NCI-H2227 treated with DMSO at 0.1 percent for 48 hours (cell line): ENCODE data around the gene IP6K3.
A peak's percentile ranks its signal among the peaks of the same experiment; 100 is the strongest.

Source experiments
- DNase-seq: peaks from one replicate; lab custom pipeline; 2025; lab: John Stamatoyannopoulos, UW

IP6K3 gene

GRCh38 chr6:33759887-33760629 is 13.4 kb upstream of the IP6K3 start:
- DNase-seq = no peak

- DNase-seq = no peak
These were observed 12.1 kb upstream of the IP6K3 start for GRCh38 chr6:33758815-33759216.

DNA sequence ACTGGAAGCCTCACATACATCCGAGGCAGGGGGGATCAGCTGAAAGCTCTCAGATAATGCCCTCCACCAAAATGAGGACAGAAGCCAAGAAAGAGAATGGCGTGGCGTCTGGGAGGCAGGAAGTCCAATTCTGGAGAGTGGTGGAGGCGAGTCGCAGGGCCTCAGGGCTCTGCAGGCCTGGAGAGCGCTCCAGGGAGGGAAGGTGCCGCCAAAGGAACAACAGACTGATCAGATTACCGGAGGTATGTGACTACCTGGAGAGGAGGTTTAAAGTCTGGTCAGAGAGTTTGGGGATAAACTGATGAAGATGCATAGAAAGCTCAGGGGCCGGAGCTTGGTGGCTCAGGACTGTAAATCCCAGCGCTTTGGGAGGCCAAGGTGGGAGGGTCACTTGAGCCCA is 11.2 kb upstream of the IP6K3 start:
- no peak for DNase-seq

GRCh38 chr6:33757113-33757512 is 10.4 kb upstream of the IP6K3 start:
- no peak for DNase-seq

- DNase-seq = no peak
These were observed 9.7 kb upstream of the IP6K3 start for GRCh38 chr6:33756211-33756954.

- no peak for DNase-seq
These were observed 8.6 kb upstream of the IP6K3 start for GRCh38 chr6:33755070-33755869.

GRCh38 chr6:33754222-33754621 is 7.5 kb upstream of the IP6K3 start:
- peak; percentile 46 for DNase-seq

DNA sequence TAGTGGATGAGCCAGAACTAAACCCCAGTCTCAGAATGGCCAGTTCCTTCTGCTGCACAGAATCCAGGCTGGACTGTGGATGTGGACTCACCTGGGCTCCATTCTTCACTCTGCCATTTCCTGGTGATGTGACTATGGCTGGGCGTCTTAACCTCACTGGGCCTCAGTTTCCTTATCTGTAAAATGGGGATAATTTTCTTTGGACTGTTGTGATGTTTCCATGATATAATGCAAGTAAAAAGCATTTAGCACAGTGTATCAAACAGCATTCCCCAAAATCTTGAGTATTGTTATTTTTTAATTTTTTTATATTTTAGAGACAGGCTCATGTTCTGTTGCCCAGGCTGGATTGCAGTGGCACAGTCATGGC is 5.9 kb upstream of the IP6K3 start:
- no peak for DNase-seq

DNA sequence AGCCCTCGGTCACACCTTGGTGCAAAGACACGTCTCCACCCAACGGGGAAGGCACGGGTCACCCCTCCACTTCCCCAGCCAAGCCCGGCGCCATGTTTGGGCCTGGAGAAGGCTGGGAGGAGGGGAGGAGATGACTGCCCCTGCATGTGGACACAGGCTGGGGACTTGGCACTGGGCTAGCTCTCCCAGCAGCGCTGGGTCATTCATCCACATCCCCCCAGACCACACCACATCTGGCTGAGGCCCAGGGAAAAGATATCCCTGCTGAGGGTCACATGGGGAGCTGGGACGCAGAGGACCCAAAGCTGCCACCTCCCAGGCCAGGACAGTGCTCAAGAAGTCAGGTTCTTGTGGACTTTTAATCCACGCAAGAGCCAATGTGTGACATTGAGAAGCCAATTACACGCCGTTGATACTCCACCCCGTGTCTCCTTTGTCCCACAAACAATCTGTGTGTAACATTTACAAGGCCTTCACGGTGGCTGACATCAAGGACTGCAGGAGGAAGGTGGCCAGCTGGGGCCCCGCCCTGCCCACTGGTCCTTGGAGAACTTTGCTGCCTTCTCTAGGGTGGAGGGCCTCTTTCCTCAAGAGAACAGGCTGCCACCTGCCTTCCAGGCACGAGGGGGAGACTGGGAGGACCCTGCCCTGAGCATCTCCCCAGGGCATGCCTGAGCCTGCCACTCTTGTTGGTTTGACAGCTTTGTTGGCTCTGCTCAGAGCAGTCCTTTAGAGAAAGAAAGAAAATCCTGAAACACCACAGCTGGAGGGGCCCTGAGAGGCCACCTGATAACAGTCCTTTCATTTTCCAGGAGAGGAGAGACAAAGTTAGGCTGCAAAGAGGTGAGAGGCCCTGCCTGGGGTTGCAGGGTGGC is 5.3 kb upstream of the IP6K3 start:
- no peak for DNase-seq

DNA sequence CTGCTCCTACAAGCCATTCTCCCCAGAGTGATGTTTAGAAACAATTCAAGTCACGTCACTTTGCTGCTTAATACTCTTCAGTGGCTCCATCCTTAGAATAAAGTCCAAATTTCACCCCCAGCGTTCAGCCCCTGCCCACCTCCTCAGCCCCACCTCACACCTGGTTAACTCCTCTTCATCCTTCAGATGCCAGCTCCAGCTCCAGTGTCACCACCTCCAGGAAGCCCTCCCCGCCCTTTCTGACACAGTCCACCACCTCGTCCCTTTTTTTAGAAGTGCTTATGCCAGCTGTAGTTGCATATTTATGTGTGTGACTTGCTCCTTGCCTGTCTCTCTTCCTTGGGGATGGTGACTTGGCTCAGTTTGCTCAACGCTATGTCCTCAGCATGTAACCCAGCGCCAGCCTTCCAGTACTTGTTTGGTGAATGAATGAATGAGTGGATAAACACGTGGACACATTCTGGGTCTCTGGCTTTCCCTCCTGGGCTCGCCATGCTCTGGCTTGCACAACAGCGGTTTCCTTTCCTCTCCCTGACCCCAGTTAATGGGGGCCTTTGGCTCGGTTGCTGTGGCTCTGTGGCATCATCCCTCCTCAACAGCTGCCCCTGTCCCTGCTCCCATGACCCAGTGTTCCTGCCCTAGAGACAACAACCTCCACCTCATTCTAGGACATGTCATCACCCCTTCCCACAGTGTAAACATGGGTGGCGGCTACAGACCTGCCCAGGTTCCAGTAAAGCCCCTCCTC is 3.7 kb upstream of the IP6K3 start:
- DNase-seq = no peak

- DNase-seq = no peak
These were observed 2.7 kb upstream of the IP6K3 start for GRCh38 chr6:33749401-33749800.

- DNase-seq = no peak
These were observed 2.1 kb upstream of the IP6K3 start for GRCh38 chr6:33748841-33749240.

DNA sequence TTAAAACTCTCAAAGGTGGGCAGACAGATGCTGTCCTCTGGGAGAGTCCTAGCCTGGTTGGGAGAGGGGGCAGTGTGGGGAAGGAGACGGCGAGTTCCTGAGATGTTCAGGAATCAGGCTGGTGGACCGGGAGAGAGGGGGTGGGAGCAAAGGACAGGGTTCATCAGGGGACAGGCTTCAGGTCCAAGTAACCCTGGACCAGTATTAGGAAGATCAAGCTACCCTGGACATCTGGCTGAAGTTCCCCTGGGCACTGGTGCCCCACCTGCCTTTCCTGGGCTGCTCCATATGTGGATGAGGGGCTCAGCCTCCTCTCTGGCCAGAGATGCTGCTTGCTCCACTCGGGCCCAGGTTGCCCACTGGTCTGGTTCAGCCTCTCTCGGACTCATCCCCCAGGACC is 1.1 kb upstream of the IP6K3 start:
- DNase-seq = no peak

DNA sequence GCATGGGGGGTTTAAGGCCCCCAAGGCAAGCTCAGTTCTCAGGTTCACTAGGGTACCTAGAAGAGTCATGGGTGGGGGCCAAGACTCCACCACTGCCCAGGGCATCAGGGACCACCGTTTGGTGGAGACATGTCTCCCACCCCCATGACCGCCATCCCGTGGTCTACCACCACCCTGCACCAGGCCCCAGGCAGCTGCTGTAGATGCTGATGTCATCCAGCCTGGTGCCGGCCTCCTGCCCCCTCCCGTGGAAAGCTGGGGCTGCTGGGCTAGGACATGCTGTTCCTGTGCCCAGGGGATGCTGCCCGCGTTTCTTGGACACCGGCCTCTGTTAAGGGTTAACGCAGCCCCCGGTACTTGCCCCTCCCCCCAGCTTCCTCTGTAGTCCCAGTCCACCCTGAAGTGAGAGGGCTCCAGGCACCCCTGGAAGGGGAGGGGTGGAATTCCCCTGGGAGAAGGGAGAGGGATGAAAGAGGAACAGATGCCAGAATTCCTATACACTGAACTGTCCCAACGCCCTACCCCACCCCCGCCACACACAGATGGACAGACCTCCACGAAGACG is 587 bp downstream of the IP6K3 start:
- no peak for DNase-seq

DNA sequence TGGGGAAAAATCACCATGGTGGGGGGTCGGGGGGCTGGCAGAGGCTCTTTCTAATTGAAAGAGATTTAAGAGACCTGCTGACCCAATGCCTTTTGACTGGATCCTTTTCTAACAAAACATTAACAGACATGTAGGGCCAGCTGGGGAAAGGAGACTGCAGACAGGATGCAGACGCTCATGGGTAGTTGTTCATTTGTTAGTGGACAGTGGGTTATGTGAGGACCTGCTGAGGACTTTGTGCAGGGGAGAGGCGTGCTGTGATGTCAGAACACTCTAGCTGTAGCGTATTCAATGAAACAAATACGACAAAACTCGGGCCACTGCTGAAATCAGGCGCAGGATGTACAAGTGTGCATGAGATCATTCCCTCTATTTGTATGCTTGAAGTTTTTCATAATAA is 1.2 kb downstream of the IP6K3 start:
- no peak for DNase-seq

GRCh38 chr6:33744895-33745546 is 1.7 kb downstream of the IP6K3 start:
- no peak for DNase-seq

- DNase-seq = peak; percentile 65
These were observed 2.5 kb downstream of the IP6K3 start for GRCh38 chr6:33744001-33744848.

GRCh38 chr6:33742837-33743236 is 3.9 kb downstream of the IP6K3 start:
- DNase-seq = no peak

GRCh38 chr6:33742092-33742491 is 4.6 kb downstream of the IP6K3 start:
- no peak for DNase-seq
